ENCODE data around the gene BFSP2.
A peak's percentile ranks its signal among the peaks of the same experiment; 100 is the strongest.

The BFSP2 gene

DNA sequence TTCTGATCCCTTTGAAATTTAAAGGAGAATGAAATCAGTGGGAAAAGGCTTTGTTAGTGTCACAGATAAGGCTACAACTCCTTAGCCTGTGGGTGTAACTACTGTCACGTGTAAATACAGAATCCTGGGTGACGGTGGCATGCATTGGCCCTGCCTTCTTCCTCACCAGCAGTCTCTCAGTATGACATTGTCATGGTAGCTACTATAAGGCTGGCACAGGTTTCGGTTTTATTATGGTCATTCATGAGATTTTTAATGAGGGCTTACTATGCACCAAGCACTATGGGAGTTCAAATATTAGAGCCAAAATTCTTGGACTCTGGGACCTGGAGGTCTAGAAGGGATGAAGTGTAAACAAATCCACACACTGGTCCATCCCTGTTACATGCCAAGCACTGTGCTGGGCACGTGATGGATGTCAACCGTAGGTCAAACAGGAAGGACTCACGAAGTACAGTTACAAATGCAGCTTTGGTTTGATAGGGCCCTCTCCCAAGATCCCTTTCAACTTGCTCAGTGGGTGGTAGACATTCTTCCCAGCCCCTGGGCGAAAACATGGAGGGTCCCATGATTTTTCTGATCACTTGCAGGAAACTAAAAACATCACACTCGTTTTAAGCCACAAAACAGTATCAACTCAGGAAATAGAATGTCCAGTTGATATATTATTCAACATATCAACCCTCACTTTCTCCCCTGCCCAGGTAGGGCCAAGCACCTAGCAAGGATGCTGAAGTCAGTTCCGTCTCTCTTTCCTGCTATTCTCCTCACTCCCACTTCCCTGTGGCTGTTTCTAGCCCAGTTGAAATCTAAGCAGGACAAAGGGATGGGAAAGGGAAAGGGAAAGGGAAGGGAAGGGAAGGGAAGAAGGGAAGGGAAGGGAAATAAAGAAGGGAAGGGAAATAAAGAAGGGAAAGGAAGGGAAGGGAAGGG lies 25.3 kb downstream of the BFSP2 start:
- DNase-seq = no peak

DNA sequence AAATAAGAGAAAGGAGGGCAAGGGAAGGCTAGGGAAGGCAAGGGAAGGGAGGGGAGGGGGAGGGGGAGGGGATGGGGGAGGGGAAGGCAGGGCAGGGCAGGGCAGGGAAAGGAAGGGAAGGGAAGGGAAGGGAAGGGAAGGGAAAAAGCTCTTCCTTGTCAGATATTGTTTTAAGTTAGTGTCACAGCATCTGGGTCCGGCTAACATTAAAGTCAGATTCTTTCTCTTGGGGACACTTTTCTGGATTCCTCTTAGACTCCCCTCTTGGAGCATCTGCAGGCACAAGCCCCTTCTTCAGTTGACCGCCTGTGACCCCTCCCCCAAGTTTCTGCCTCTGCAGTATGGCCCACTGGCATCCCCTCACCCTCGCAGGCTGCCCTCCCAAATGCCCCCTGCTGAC lies 26.0 kb downstream of the BFSP2 start:
- DNase-seq = no peak

DNA sequence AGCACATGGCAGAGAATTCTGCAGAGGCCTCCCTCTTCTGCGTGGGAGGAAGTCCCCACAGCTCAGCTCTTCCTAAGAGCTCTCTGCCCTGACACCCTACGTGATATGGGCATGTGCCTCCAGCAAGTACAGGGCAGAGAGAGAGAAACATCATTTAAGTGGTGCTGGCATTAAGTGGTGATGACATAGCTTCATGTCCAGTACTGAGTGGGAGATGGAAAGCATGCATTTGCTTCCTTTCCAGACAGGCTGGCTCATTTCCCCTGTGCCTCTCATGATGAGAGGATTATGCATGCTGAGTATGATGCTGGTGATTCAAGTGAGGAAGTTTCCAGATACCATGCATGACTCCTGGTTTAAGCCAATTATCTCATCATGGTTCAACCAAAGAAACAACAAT lies 26.9 kb downstream of the BFSP2 start:
- no peak for DNase-seq

DNA sequence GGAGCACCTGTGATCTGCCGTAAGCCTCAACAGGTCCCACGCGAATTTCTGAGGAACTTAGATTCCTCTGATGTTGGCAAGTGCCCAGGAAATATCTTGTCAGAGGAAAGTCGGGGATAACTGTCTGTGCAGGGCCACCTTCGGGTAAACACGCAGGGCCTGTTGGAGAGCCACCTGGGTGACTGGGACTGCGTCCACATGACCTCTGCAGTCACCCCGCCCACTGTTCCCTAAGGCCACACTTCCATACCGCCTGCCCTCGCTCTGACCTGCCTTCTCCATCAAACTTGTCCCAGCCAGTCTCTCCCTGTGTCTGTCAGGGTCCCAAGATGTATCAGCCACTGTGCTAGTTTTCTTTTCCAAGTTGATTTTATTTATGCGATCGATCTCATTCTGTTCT lies 28.7 kb downstream of the BFSP2 start:
- DNase-seq = no peak

DNA sequence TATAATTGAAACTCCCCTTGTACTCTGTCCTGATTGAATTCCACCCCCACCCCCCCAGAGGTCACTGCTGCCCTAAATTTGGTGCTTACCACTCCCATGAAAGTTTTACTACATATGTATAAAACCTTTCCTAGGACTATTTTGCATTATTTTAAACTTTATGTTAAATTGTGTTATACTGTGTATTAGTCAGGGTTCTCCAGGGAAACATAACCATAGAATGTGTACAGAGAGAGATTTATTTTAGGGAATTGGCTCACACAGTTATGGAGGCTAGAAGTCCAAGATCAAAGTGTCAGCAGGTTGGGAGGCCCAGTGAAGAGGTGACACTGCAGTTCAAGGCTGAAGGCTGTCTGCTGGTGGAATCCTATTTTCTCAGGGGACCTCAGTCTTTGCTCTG lies 29.2 kb downstream of the BFSP2 start:
- DNase-seq = no peak

DNA sequence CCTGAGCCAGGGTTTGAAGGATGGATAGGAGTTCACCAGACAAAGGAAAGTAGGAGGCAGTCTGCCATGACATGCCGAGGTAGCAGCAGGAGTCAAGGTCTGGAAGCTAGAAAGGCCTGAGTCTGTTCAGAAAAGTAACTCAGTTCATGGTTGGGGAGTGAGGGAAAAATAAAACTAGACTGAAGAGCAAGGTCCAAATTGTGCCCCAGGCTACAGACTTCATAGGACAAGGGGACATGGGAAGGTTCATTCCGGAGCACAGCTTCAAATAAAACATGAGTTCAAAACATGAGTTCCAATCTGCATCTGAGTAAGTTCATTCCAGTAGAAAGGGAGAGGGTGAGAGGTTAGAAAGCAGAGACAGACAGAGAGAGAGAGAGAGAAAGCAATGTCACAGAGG lies 39.7 kb downstream of the BFSP2 start:
- DNase-seq = no peak

DNA sequence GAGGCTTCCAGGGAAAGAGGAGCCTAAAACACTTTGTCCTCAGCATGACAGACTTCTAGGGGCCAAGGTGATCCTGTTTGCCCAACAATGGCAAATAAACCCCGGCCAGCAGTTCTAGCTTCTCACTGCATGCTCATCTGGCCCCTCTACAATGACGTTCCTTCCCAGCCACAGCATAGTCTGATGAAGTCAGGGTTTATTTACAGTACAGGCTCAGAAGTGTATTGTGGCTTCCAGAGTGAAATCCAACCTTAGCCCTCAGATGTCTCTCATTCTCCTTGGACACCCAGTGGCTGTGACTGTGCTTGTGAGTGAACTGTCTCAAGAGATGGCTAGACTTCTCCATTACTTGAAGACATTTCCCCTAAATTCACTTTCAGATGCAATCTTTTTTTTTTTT lies 40.8 kb downstream of the BFSP2 start:
- no peak for DNase-seq

DNA sequence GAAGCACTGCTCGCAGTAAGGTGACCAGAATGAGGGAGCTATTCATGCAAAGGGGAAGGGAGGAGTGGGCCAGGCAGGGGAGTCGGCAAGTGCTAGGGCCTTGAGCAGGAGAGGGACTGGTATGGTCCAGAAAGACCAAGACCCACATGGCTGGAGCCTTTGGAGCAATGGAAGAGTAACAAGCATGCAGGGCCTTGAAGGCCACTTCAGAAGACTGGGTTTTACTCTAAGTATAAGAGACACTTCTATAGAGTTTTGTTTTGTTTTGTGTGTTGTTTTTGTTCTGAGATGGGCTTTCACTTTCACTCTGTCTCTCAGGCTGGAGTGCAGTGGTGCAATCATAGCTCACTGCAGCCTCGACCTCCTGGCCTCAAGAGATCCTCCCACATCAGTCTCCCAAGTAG lies 42.0 kb downstream of the BFSP2 start:
- no peak for DNase-seq

DNA sequence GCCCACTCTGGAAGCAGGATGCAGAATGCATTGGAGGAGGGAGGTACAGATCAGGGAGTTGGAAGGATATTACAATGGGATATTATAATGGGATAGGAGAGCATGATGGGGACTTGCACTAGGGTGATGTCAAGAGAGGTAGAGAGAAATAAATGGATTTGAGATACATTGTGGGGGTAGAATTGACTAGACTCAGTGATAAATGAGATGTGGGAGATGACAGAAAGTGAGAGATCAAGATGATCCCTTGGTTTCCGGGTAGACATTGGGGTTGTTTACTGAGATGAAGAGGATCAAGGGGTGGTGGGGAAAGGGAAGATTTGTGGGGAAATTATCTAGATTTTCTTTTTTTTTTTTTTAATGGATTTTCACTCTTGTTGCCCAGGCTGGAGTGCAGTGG lies 42.7 kb downstream of the BFSP2 start:
- no peak for DNase-seq

DNA sequence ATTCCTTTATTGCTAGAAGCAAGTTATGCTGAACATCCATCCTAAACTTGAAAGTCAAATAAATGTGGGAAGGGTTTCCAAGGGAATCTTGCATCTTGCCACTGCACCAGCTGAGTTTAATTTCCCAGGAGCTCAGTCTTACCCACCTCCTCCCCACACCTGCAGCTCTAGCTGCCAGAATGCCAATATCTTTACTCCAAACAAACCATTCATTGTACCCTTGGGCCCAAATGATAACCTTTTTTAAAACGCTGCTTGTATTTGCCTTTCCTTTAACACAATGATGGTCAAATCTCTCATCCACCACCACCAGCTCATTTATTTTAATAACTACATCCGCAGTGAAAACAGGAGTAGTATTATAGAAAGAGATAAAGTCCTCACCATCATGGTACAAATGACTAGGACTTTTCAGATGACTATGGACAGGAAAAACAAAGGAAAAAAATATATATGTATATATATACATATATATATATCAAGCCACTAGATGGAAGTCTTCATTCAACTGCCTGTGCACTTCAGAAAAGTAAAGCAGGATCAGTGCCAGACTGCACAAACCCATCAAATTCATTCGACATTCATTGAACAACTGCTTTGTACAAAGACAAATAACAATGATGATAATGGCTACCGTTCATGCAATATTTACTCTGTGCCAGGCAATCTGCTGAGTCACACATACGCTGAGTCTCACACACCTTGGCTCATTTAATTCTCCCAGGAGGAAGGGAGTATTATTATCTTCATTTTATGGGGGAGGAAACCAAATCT lies 44.0 kb downstream of the BFSP2 start:
- DNase-seq = no peak

DNA sequence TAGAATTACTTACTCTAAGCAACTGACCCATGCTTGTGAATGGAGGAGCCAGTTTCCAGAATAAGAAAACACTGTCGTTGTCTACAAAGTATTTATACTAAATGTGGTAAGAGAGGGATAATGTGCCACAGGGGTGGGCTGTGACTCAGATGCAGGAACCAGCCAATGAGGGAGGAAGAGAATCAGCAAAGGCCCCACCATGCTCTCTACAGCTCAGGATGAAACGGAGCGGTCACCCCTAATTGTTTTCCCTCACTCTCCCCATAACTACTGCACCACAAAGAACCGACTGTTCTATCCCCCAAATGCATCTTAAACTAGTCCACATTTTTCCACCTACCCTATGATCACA lies 44.5 kb downstream of the BFSP2 start:
- DNase-seq = no peak

DNA sequence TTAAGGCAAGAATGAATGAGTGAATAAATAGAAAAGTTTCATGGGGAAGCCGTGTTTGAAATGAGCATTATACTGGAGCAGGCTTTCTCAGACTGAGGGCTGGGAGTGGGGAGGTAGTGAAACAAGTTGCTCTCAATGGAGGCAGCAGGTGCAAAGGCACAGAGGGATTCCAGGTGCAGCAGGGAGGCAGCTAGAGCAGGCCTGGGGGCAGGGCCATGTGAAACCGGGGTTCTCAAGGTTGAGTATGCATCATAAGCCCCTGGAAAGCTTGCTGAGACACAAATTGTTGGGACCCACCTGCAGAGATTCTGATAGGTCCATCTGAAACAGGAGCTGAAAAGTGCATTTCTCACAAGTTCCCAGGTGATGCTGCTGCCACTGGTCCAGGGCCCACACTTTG lies 45.3 kb downstream of the BFSP2 start:
- DNase-seq = no peak

DNA sequence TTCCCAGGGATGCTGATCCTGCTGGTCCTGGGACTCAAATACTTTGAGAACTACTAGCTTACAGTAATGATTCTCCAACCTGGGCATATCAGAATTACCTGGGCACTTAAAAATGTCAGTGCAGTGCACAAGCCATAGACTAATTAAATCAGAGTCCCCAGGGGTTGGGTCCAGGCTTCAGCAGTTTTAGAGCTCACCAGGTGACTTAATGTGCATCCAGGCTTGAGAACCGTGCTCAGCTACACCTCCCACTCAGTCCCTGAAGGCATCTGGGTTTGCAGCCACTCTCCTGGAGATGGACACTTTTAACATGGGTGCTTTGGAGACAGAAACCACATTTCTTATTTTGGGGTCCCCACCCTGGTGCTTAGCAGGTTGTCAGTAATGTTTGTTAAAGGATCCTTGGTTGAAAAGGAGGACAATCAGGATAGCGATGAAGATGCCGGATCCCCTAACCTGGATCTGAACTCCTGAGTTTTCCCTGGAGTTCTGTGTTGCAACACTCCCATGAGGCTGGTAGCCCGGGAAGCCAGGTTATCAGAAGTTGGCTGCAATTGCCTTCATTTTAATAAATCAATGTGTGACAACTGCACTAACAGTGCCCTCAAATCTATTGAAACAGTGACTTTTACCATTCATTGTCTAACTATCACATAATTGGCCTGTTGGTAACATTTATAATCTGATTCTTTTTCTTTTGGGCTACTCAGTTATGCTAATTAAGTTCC lies 48.1 kb downstream of the BFSP2 start:
- no peak for DNase-seq

DNA sequence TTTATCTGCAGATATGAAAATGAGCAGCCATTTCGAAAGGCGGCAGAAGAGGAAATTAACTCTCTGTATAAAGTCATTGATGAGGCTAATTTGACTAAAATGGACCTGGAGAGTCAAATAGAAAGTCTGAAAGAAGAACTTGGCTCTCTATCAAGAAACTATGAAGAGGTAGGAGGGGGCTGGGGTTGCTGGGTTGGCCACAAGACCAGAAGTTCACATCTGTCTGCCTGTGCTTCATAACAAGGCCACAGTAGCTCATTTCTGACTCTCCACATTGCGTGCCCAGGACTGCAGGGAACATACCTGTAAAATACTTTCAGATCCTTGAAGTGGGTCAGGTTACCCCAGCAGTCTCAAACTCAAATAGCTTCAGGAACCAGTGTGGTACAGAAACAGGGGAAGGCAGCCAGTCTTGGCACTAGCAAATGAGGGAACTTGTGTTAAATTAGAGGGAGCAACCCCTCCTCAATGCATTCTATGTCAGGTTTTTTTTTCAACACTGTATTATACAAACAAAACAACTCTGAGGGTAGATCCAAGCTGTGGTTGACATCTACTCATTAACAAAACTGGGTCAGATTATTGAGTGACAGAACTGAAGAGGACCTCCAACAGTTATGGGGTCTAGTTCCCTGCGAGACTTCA lies 48.7 kb downstream of the BFSP2 start:
- DNase-seq = peak; percentile 36 to 50

DNA sequence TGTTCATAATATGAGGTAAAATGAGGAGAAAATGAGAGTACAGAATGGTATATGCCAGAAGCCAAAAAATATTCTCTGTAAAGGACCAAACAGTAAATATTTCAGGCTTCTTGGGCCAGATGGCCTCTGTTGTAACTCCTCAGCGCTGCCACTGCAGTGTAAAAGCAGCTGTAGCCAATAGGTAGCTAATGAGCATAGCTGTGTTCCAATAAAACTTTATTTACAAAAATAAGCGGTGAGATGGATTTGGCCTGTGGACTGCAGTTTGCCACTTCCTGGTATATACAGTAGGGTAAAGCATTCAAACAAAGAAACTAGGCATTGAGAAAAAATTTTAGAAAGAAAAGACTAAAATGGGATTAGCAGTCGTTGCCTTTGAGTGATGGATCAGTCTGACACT lies 51.5 kb downstream of the BFSP2 start:
- no peak for DNase-seq

DNA sequence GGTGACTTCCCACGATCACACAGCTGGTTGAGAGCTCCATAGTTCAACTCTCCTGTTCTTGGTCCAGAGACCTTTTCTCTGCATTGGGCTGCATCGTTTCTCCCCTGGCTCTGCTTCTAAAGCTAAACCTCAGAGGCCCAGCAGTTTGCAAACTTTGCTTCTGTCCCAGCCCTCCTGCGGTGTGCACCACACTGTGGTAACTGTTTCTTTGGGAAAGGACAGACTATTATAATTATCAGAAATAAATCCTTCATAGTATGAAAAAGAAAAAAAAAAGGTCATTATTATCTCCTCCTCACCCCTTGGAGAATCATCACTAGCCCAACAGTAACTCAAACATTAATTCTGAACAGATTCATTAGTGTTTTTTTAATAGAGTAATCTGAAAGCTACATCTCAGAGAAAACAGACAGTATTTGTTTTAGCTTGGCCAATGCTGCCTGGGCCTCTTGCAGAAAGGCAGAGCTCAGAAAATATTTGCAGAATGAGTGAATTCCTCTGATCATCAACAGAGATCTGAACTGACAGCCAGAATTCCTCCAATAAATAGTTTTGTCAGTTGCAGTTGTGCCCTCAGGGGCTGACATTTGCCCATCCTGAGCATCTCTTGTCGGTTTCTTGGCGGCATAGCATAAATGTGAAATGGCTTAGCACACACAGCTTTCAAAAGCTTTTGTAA lies 52.9 kb downstream of the BFSP2 start:
- DNase-seq = no peak

DNA sequence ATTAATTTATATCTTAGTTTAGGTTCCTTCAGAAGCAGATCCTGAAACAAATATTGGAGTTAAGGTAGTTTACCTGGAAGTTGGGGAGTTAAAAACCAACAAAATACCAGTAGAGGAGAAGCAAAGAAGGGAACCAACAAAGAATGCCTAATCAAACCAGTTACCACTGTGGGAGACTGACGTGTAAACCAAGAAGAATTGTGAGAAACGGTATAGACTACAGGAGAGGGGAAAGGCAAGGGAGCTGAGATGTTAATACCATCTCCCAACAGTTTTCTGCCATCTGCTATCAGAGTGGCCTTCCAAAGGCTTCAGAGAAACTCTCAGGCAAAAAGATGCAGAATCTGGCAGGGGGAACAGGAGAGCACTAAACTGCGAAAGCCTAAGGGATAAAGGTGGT lies 53.5 kb downstream of the BFSP2 start:
- no peak for DNase-seq

DNA sequence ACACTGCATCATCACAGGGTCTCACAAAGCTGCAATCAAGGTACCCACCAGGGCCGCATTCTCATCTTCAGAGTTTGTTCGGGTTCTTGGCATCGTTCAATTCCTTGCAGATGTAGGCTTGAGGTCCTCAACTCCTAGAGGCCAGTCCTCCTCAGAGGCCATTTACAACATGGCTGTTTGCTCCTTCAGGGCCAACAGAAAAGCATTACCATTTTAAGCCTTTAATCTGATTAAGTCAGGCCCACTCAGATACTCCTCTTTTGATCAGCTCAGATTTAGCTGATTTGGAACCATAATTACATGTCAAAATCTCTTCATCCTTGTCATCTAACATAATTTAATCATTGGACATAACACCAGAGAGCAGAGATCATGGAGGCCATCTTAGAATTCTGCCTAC lies 55.4 kb downstream of the BFSP2 start:
- no peak for DNase-seq

DNA sequence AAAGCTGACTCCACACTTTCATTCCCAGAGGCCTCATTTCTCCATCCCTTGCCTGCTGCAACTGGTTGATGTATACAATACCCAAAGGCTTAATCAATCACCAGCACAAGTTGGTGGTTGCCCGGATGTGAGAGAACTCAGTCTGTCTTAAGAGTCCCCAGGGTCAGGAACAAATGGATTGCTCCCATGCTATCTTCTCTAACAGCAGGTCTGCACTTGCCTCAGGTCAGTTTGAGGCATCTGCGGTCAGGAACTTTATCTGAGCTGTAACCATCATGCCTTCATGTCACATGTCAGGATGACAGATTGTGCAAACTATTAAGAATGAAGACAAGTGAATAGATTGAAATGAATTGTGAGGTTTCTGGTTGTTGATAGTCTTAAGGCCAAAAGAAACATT lies 56.1 kb downstream of the BFSP2 start:
- DNase-seq = no peak

DNA sequence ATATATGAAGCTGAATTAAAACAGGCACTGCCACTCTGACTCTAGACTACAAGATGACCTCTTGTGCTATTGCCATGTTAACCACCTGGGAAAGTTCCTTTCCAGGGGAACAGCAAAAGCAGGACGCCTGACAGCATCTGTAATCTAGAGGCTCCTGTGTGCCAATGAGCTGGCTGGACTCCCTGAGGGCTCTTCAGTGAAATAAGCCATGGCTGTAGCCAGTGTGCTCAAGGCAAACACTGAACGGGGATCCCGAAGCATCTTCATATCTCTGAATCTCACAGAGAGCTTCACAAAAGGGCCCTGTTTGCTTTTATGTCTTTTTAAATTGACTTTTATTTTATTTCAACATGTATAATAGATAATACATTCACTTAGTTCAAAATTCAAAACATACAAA lies 57.2 kb downstream of the BFSP2 start:
- DNase-seq = no peak

DNA sequence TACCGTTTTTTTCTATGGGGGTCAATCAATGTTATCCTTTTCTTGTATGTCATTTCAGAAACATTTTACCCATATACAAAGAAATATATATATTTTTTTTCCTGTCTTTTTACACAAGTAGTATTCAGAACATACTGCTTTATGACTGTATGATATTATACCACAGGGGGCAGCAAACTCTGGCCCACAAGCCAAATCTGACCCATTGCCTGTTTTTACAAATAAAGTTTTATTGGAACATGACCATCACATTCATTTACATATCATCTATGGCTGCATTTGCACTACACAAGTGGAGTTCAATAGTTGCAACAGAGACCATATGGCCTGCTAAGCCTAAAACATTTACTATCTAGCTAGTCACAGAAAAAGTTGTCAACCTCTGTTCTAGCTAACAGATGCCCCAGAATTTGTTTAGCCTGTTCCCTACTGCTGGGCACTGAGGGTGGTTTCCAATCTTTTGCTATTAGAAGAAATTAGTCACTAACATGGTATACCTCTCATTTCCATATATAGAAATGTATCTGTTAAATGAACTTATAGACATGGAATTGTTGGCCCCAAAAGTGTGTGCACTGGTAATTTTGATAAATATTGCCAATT lies 57.7 kb downstream of the BFSP2 start:
- no peak for DNase-seq

DNA sequence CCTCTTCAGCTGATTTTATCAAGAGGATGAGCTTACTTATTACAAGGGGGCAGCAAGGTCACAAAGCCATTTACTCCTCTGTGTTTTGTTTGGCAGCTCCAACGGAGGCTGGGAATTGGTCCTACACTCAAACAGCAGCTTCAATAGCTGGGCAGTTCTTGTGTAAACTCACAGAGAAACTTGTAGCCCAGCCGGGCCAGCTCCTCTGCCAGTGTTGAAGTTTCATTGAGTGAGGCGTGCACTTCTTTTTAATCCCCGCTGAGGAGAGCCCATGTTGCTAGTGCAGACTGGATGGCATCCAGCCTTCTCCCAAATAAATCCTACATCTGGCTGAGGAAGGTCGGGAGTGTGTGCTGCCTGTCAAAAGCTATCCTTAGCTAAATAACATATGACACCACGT lies 59.5 kb downstream of the BFSP2 start:
- DNase-seq = no peak
